GM23248 (cell line): ENCODE results near the gene MPRIP. TPM values are rescaled to one million over a fixed set of nuclear protein-coding genes. Genes with fewer than 3 reads are reported as not detected.

Experiments used
- DNase-seq: peaks from one replicate; pipeline ENCODE4 v3.0.0-alpha.2; 2015
- H2AFZ ChIP-seq: fragments of 200-600 bp; sonication (generic); 2 replicates; pipeline ENCODE4 v1.6.1; 2016; ENCODE audit warnings: antibody characterized with exemption
- H3F3A ChIP-seq: fragments of 200-600 bp; sonication (generic); 2 replicates; pipeline ENCODE4 v1.6.1; 2016; ENCODE audit warnings: mild to moderate bottlenecking, antibody characterized with exemption, mixed run types; ENCODE audit not compliant: insufficient read depth
- H3K27ac ChIP-seq: fragments of 200-600 bp; sonication (generic); 2 replicates; pipeline ENCODE4 v1.5.1; 2016; ENCODE audit warnings: mild to moderate bottlenecking
- H3K27me3 ChIP-seq: fragments of 200-600 bp; sonication (generic); replicated peaks from 2 replicates; pipeline ENCODE4 v1.6.1; 2016; ENCODE audit warnings: mild to moderate bottlenecking; ENCODE audit not compliant: insufficient read depth
- H3K36me3 ChIP-seq: fragments of 200-600 bp; sonication (generic); 2 replicates; pipeline ENCODE4 v1.6.1; 2016; ENCODE audit warnings: low read depth, mild to moderate bottlenecking
- H3K4me1 ChIP-seq: fragments of 200-600 bp; sonication (generic); 2 replicates; pipeline ENCODE4 v1.6.1; 2016; ENCODE audit warnings: mild to moderate bottlenecking; ENCODE audit not compliant: insufficient read depth
- H3K4me2 ChIP-seq: fragments of 200-600 bp; sonication (generic); one replicate; pipeline ENCODE4 v1.6.1; 2016; ENCODE audit warnings: mild to moderate bottlenecking; ENCODE audit not compliant: unreplicated experiment
- H3K4me3 ChIP-seq: fragments of 200-600 bp; sonication (generic); 2 replicates; pipeline ENCODE4 v1.5.1; 2016; ENCODE audit warnings: mild to moderate bottlenecking
- H3K79me2 ChIP-seq: fragments of 200-600 bp; sonication (generic); 2 replicates; pipeline ENCODE4 v1.6.1; 2016; ENCODE audit warnings: mild to moderate bottlenecking; ENCODE audit not compliant: insufficient read depth
- H3K9ac ChIP-seq: fragments of 200-600 bp; sonication (generic); 2 replicates; pipeline ENCODE4 v1.6.1; 2016; ENCODE audit warnings: mild to moderate bottlenecking
- H3K9me2 ChIP-seq: fragments of 200-600 bp; sonication (generic); 2 replicates; pipeline ENCODE4 v1.6.1; 2016; ENCODE audit warnings: mixed run types, mild to moderate bottlenecking, moderate library complexity; ENCODE audit not compliant: insufficient read depth
- H3K9me3 ChIP-seq: fragments of 200-600 bp; sonication (generic); one replicate; pipeline ENCODE4 v1.6.1; 2017; ENCODE audit warnings: low read depth
- H4K20me1 ChIP-seq: fragments of 200-600 bp; sonication (generic); 2 replicates; pipeline ENCODE4 v1.6.0; 2016; ENCODE audit not compliant: insufficient read depth
- EZH2 ChIP-seq: fragments of 200-600 bp; sonication (generic); IDR thresholded peaks from 2 replicates; pipeline ENCODE4 v1.6.1; 2018; ENCODE audit warnings: antibody characterized with exemption, mild to moderate bottlenecking; ENCODE audit not compliant: insufficient read depth, poor library complexity, severe bottlenecking
- EZH2phosphoT487 ChIP-seq: fragments of 200-600 bp; sonication (generic); IDR thresholded peaks from 2 replicates; pipeline ENCODE4 v1.6.1; 2018; ENCODE audit warnings: antibody characterized with exemption, moderate library complexity, mild to moderate bottlenecking, low read depth; ENCODE audit not compliant: insufficient read depth
- WGBS, 2 experiments: methylation state at CpG; one replicate each; pipeline ENCODE4 v1.1.6; 2015 to 2017; ENCODE audit warnings: low lambda C conversion rate in 2 of 2, low coverage in 1 of 2; ENCODE audit errors: missing lambda C conversion rate in 2 of 2; 5-methylcytosine and 5-hydroxymethylcytosine counted together
- in situ Hi-C: fragments of 300-500 bp; cut with MboI; formaldehyde crosslinking; loops from 2 replicates; pipeline ENCODE4 v1.15.0; 2020
- polyA plus RNA-seq: library from polyadenylated mRNA; unstranded; fragments of >200 nt; fragmentation: Nextera tagmentation; extraction: Ambion mirVana; gene quantifications from 2 replicates; pipeline ENCODE4 v1.2.1, GENCODE V29; 2016
- total RNA-seq: library from RNA; depleted of rRNA; stranded (reverse); fragments of >200 nt; shearing (Covaris generic); gene quantifications from 2 replicates; pipeline ENCODE4 v1.2.3, GENCODE V29; 2014

The MPRIP gene
- total and polyA plus RNA-seq, 2 experiments from 2014 or later = 73.5 to 292 TPM

- no peak for TF ChIP-seq EZH2phosphoT487
- no peak for TF ChIP-seq EZH2
- H3K27me3 ChIP-seq = no peaks in the 10 kb centered on the region
- H2AFZ ChIP-seq = no peak overlapping the region
- WGBS, 2 experiments = 85 to 89% methylated on average over 11 of the region's 11 CpGs
- no peaks in the 10 kb centered on the region for H3K9me2 ChIP-seq
- peaks cover 27% of the 10 kb centered on the region for H3F3A ChIP-seq
- in situ Hi-C loops = no loop called here
- no peak overlapping the region for H3K9ac ChIP-seq
- no peak for DNase-seq
- peaks cover 16% of the 10 kb centered on the region for H3K4me1 ChIP-seq
- H3K4me3 ChIP-seq = no peak overlapping the region
- H3K79me2 ChIP-seq = peaks cover 100% of the 10 kb centered on the region
- no peak overlapping the region for H3K4me2 ChIP-seq
- H3K36me3 ChIP-seq = peaks cover 6% of the 10 kb centered on the region; the same call in 1 of the 2 replicates
- no peaks in the 10 kb centered on the region for H3K9me3 ChIP-seq
- H4K20me1 ChIP-seq = peaks cover 15% of the 10 kb centered on the region; the same call in 1 of the 2 replicates
- no peak overlapping the region for H3K27ac ChIP-seq
Measured at GRCh38 chr17:17062356-17062755, 20.1 kb downstream of the MPRIP start.

DNA sequence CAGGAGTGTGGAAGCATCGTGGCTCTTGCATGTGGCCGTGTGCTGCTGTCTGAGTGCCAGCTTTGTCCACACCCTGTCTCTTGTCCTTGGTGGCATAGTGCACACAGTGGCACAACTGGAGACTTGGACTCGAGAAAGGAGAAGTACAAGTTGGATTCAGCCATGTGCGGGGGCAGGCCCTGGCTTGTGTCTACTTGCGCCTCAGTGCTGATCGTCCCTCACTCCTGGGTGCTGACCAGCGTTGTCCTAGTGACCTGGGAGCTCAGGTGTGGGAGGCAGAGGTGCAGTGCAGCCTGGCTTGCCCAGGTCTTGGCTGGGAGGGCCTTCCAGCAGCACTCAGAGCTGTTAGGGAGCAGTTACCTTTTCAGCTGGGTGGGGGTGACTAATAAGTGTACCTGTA, 20.6 kb downstream of the MPRIP start:
- peaks cover 6% of the 10 kb centered on the region; the same call in 1 of the 2 replicates for H3K36me3 ChIP-seq
- WGBS, 2 experiments = 76% methylated on average over 7 of the region's 7 CpGs
- in situ Hi-C loops = no loop called here

DNA sequence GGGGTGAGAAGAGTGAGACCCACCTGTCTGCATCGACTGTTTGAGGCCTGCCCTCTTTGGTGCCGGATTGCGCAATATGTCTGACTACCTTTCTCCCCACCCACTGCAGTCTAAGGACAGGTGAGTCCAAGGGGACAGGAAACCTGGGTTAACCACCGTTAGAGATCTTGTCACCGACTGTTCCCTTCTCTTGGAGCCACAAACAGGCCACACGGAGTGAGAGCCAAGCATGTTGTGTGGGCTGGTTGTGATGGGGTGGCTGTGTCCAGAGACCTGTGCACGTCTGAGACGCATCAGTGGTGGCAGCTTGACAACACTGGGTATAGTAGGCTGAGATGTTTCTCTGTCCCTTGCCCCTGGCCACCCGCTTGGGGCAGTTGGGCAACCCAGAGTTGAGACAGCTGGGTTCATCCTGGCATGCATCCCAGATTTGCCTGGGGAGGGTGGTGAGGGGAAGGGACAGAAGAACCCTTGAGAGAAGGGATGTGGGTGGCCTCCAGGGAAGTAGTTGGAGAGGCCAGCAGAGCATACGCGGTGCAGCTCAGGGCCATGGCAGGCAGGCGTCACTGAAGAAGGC, 21.4 kb downstream of the MPRIP start:
- H3K4me3 ChIP-seq = no peak overlapping the region
- H3K9ac ChIP-seq = no peak overlapping the region
- no peak overlapping the region for H2AFZ ChIP-seq
- H4K20me1 ChIP-seq = peaks cover 15% of the 10 kb centered on the region; the same call in 1 of the 2 replicates
- no peaks in the 10 kb centered on the region for H3K9me2 ChIP-seq
- TF ChIP-seq EZH2phosphoT487 (no peak), EZH2 (no peak)
- in situ Hi-C loops = no loop called here
- peaks cover 100% of the 10 kb centered on the region for H3K79me2 ChIP-seq
- H3K9me3 ChIP-seq = no peaks in the 10 kb centered on the region
- H3F3A ChIP-seq = peaks cover 35% of the 10 kb centered on the region
- H3K4me1 ChIP-seq = peaks cover 25% of the 10 kb centered on the region
- WGBS, 2 experiments = 81 to 89% methylated on average over 12 of the region's 12 CpGs
- H3K27ac ChIP-seq = no peak overlapping the region
- H3K4me2 ChIP-seq = no peak overlapping the region
- peaks cover 6% of the 10 kb centered on the region; the same call in 1 of the 2 replicates for H3K36me3 ChIP-seq
- no peak for DNase-seq
- no peaks in the 10 kb centered on the region for H3K27me3 ChIP-seq

More for the DNA sequence above, 20.6 kb downstream of the MPRIP start:
- Histone ChIP-seq H3K79me2 (peaks cover 100% of the 10 kb centered on the region), H2AFZ (no peak overlapping the region), H3K4me3 (no peak overlapping the region), H4K20me1 (peaks cover 15% of the 10 kb centered on the region; the same call in 1 of the 2 replicates), H3K27ac (no peak overlapping the region), H3K9me2 (no peaks in the 10 kb centered on the region), H3K9me3 (no peaks in the 10 kb centered on the region), H3K9ac (no peak overlapping the region), H3K4me1 (peaks cover 18% of the 10 kb centered on the region), H3K4me2 (no peak overlapping the region), H3K27me3 (no peaks in the 10 kb centered on the region), H3F3A (peaks cover 29% of the 10 kb centered on the region)
- no peak for DNase-seq
- TF ChIP-seq EZH2 = no peak
- TF ChIP-seq EZH2phosphoT487 = no peak

GRCh38 chr17:17064322-17064721, 22.1 kb downstream of the MPRIP start:
- Histone ChIP-seq H3K27me3 (no peaks in the 10 kb centered on the region), H3K9ac (no peak overlapping the region), H3K4me1 (peaks cover 31% of the 10 kb centered on the region), H4K20me1 (peaks cover 15% of the 10 kb centered on the region; the same call in 1 of the 2 replicates), H2AFZ (no peak overlapping the region), H3K4me3 (no peak overlapping the region), H3K4me2 (no peak overlapping the region), H3K9me3 (no peaks in the 10 kb centered on the region), H3K27ac (no peak overlapping the region), H3K9me2 (no peaks in the 10 kb centered on the region), H3K36me3 (peaks cover 6% of the 10 kb centered on the region; the same call in 1 of the 2 replicates), H3F3A (peaks cover 35% of the 10 kb centered on the region), H3K79me2 (peaks cover 100% of the 10 kb centered on the region)
- no peak for DNase-seq
- TF ChIP-seq EZH2phosphoT487 = no peak
- TF ChIP-seq EZH2 = no peak
- in situ Hi-C loops = no loop called here
- WGBS, 2 experiments = 95 to 97% methylated on average over 7 of the region's 7 CpGs
